GDM1 (cell line): ENCODE measurements around the gene SCYGR1.
"Not testable (repeated sequence)": the region's sequence is repeated elsewhere in the genome, so short reads cannot be mapped to it uniquely, and the experiment has no call there.

Experiments
- DNase-seq: peaks from one replicate; lab custom pipeline; 2025; lab: John Stamatoyannopoulos, UW

SCYGR1 gene

GRCh38 chr2:227387583-227387982 is at the start of gene SCYGR1:
SCYGR1 (minus strand) TSS chr2:227387949; CDS start chr2:227387949, 0 bp downstream.
- DNase-seq: not testable (repeated sequence)

- no peak for DNase-seq
Measured at GRCh38 chr2:227436436-227437174, 48.9 kb upstream of the SCYGR1 start.

GRCh38 chr2:227433171-227433570 is 45.4 kb upstream of the SCYGR1 start:
- DNase-seq: no peak

- no peak for DNase-seq
Measured at GRCh38 chr2:227430639-227431038, 42.9 kb upstream of the SCYGR1 start.

- DNase-seq: no peak
Measured at GRCh38 chr2:227428731-227429285, 41.1 kb upstream of the SCYGR1 start.

- DNase-seq: no peak
Measured at GRCh38 chr2:227423656-227424499, 36.1 kb upstream of the SCYGR1 start.

- DNase-seq: no peak
Measured at GRCh38 chr2:227420087-227421052, 32.6 kb upstream of the SCYGR1 start.

- DNase-seq: no peak
Measured at GRCh38 chr2:227416701-227417100, 29.0 kb upstream of the SCYGR1 start.

GRCh38 chr2:227415538-227416424 is 28.0 kb upstream of the SCYGR1 start:
- no peak for DNase-seq

GRCh38 chr2:227414846-227415245 is 27.1 kb upstream of the SCYGR1 start:
- no peak for DNase-seq

GRCh38 chr2:227413371-227413770 is 25.6 kb upstream of the SCYGR1 start:
- DNase-seq: no peak

GRCh38 chr2:227412877-227413276 is 25.1 kb upstream of the SCYGR1 start:
- DNase-seq: no peak

- DNase-seq: no peak
Measured at GRCh38 chr2:227411990-227412350, 24.2 kb upstream of the SCYGR1 start.

- DNase-seq: no peak
Measured at GRCh38 chr2:227411320-227411989, 23.7 kb upstream of the SCYGR1 start.

- DNase-seq: no peak
Measured at GRCh38 chr2:227410191-227410590, 22.4 kb upstream of the SCYGR1 start.

- no peak for DNase-seq
Measured at GRCh38 chr2:227407591-227408151, 19.9 kb upstream of the SCYGR1 start.

GRCh38 chr2:227406177-227407031 is 18.7 kb upstream of the SCYGR1 start:
- DNase-seq: no peak

- DNase-seq: no peak
Measured at GRCh38 chr2:227404585-227405271, 17.0 kb upstream of the SCYGR1 start.
